DOHH2 (cell line): Measurements from ENCODE around the gene TRIM21.
"Not testable (repeated sequence)": the region's sequence is repeated elsewhere in the genome, so short reads cannot be mapped to it uniquely, and the experiment has no call there.

ENCODE experiments used
- H3F3A ChIP-seq: fragments of 200-600 bp; sonication (generic), shearing (Covaris generic); 2 replicates; pipeline ENCODE4 v1.6.0; 2016; ENCODE audit warnings: antibody characterized with exemption, mild to moderate bottlenecking; ENCODE audit not compliant: control insufficient read depth, insufficient read depth
- H3K27ac ChIP-seq: fragments of 200-600 bp; sonication (generic); 2 replicates; pipeline ENCODE4 v1.5.1; 2014; ENCODE audit warnings: low read depth, mild to moderate bottlenecking, low read length, moderate library complexity
- H3K27me3 ChIP-seq: fragments of 200-600 bp; sonication (generic); 2 replicates; pipeline ENCODE4 v1.6.1; 2014; ENCODE audit warnings: mild to moderate bottlenecking, low read length, mixed read lengths; ENCODE audit not compliant: control insufficient read depth
- H3K36me3 ChIP-seq: fragments of 200-600 bp; sonication (generic); 2 replicates; pipeline ENCODE4 v1.6.1; 2014; ENCODE audit warnings: mild to moderate bottlenecking, low read length, moderate library complexity, mixed read lengths; ENCODE audit not compliant: control insufficient read depth
- H3K4me1 ChIP-seq: fragments of 200-600 bp; sonication (generic); 2 replicates; pipeline ENCODE4 v1.6.1; 2014; ENCODE audit warnings: mild to moderate bottlenecking, low read length, mixed read lengths; ENCODE audit not compliant: control insufficient read depth
- H3K4me2 ChIP-seq: fragments of 200-600 bp; sonication (generic); 2 replicates; pipeline ENCODE4 v1.6.0; 2014; ENCODE audit warnings: mild to moderate bottlenecking, low read length, moderate library complexity
- H3K4me3 ChIP-seq: fragments of 200-600 bp; sonication (generic); 2 replicates; pipeline ENCODE4 v1.5.1; 2014; ENCODE audit warnings: mild to moderate bottlenecking, low read length, mixed read lengths
- H3K79me2 ChIP-seq: fragments of 200-600 bp; sonication (generic); 2 replicates; pipeline ENCODE4 v1.6.1; 2014; ENCODE audit warnings: mild to moderate bottlenecking, low read length, mixed read lengths; ENCODE audit not compliant: control insufficient read depth
- H3K9me2 ChIP-seq: fragments of 200-600 bp; sonication (generic); replicated peaks from 2 replicates; pipeline ENCODE4 v1.6.1; 2014; ENCODE audit warnings: mild to moderate bottlenecking, low read length, mixed read lengths; ENCODE audit not compliant: control insufficient read depth
- H3K9me3 ChIP-seq: fragments of 200-600 bp; sonication (generic); 2 replicates; pipeline ENCODE4 v1.6.1; 2014; ENCODE audit warnings: antibody characterized with exemption, low read length, mixed read lengths; ENCODE audit not compliant: control insufficient read depth, insufficient read depth
- H4K20me1 ChIP-seq: fragments of 200-600 bp; sonication (generic); 2 replicates; pipeline ENCODE4 v1.6.0; 2014; ENCODE audit warnings: low read depth, mild to moderate bottlenecking, antibody characterized with exemption, low read length, moderate library complexity; ENCODE audit not compliant: control insufficient read depth, insufficient read depth
- EZH2phosphoT487 ChIP-seq: fragments of 200-600 bp; sonication (generic); IDR thresholded peaks from 2 replicates; pipeline ENCODE4 v1.6.1; 2017; ENCODE audit warnings: borderline replicate concordance, mild to moderate bottlenecking, antibody characterized with exemption, low read length, moderate library complexity, mixed read lengths
- TF ChIP-seq, protein P1 (sequence below): fragments of 200-600 bp; sonication (generic); IDR thresholded peaks from one replicate; pipeline ENCODE4 v1.5.1; 2014; ENCODE audit warnings: antibody characterized with exemption, mild to moderate bottlenecking, low read depth, low read length; ENCODE audit not compliant: poor library complexity, severe bottlenecking

The TRIM21 gene

DNA sequence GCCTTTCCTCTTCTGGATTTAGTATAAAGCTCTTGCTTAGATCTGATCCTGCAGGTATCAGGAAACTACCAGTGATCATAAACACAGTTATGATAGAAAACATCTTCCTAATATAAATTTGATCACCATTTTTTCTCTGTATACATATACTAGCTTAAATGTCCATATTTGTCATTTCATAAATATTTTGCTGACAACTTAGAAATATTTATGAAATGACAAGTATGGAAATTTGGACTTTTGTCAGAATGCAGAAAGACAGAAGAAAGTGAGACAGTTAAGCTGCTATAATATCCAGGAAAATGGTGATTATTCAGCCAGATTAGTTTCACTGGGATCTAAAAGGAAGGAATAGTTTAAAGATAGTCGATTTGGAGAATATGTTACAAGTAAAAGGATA lies 22.8 kb upstream of the TRIM21 start:
- Histone ChIP-seq H3K36me3 (no peaks in the 10 kb centered on the region), H3K27ac (no peak overlapping the region), H4K20me1 (no peaks in the 10 kb centered on the region), H3K9me3 (no peaks in the 10 kb centered on the region), H3K27me3 (no peaks in the 10 kb centered on the region; the same call in 1 of the 2 replicates), H3K4me3 (no peak overlapping the region), H3K9me2 (no peaks in the 10 kb centered on the region), H3K79me2 (no peaks in the 10 kb centered on the region), H3K4me1 (no peaks in the 10 kb centered on the region), H3F3A (no peaks in the 10 kb centered on the region), H3K4me2 (no peak overlapping the region)
- TF ChIP-seq EZH2phosphoT487 = no peak
- TF ChIP-seq, protein P1, sequence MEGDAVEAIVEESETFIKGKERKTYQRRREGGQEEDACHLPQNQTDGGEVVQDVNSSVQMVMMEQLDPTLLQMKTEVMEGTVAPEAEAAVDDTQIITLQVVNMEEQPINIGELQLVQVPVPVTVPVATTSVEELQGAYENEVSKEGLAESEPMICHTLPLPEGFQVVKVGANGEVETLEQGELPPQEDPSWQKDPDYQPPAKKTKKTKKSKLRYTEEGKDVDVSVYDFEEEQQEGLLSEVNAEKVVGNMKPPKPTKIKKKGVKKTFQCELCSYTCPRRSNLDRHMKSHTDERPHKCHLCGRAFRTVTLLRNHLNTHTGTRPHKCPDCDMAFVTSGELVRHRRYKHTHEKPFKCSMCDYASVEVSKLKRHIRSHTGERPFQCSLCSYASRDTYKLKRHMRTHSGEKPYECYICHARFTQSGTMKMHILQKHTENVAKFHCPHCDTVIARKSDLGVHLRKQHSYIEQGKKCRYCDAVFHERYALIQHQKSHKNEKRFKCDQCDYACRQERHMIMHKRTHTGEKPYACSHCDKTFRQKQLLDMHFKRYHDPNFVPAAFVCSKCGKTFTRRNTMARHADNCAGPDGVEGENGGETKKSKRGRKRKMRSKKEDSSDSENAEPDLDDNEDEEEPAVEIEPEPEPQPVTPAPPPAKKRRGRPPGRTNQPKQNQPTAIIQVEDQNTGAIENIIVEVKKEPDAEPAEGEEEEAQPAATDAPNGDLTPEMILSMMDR = no peak

DNA sequence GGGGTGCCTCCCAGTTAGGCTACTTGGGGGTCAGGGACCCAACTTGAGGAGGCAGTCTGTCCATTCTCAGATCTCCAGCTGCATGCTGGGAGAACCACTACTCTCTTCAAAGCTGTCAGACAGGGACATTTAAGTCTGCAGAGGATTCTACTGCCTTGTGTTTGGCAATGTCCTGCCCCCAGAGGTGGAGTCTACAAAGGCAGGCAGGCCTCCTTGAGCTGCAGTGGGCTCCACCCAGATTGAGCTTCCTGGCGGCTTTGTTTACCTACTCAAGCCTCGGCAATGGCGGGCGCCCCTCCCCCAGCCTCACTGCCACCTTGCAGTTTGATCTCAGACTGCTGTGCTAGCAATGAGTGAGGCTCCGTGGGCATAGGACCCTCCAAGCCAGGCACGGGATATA lies 12.7 kb upstream of the TRIM21 start:
- H3K4me3 ChIP-seq, H3K9me3 ChIP-seq, H3K27ac ChIP-seq, H3K36me3 ChIP-seq, H4K20me1 ChIP-seq, H3K27me3 ChIP-seq, H3K9me2 ChIP-seq, H3K4me2 ChIP-seq, H3K4me1 ChIP-seq, H3K79me2 ChIP-seq, H3F3A ChIP-seq: not testable (repeated sequence)

DNA sequence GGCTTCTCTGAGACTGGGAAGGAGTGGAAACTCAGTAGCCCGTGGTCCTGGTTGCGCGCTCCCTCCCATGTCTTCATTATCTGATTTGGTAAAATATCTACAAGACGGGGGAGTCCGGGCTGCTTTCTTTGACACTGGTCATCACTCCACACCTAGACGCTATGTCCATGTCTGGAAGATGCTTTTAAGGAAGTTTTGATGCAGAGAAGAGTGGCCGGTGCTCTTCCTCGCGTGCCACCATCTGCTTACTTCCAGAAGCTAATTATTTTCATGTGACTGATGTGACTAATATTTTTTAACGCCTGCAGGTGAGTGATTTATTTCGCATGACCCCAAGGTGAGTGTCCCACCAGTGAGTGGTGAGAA lies 339 bp upstream of the TRIM21 start:
- Histone ChIP-seq H4K20me1 (no peaks in the 10 kb centered on the region), H3K79me2 (no peaks in the 10 kb centered on the region), H3F3A (no peaks in the 10 kb centered on the region), H3K4me2 (peak overlapping the region; percentile 77), H3K27me3 (no peaks in the 10 kb centered on the region), H3K36me3 (no peaks in the 10 kb centered on the region), H3K9me3 (no peaks in the 10 kb centered on the region), H3K27ac (no peak overlapping the region), H3K9me2 (no peaks in the 10 kb centered on the region), H3K4me1 (peaks cover 6% of the 10 kb centered on the region), H3K4me3 (peak overlapping the region; percentile 86; the same call in 1 of the 2 replicates)
- TF ChIP-seq, protein P1 = no peak
- TF ChIP-seq EZH2phosphoT487 = no peak

DNA sequence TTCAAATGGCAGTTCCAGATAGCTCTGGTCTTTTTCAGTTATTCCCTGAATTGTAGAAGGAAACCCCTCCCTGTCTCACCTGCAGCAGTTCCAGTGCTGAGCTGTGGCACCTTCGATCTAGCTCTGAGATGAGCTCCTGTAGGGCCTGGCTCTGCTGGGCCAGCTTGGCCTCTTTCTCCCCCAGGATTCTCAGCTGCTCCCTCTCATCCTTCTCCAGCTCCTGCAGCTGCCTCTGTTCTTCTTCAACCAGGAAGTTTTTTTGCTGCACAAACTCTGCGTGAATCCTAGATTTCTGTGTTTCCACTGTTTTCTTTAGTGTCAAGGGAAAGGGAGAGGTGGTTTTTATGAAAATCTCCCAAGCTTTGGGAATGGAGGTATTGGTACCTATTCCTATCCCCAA lies 5.3 kb downstream of the TRIM21 start:
- Histone ChIP-seq H3K27me3 (no peaks in the 10 kb centered on the region), H4K20me1 (no peaks in the 10 kb centered on the region), H3K27ac (no peak overlapping the region), H3F3A (no peaks in the 10 kb centered on the region), H3K79me2 (no peaks in the 10 kb centered on the region), H3K9me2 (no peaks in the 10 kb centered on the region), H3K4me2 (no peak overlapping the region), H3K4me3 (no peak overlapping the region), H3K9me3 (no peaks in the 10 kb centered on the region), H3K4me1 (peaks cover 4% of the 10 kb centered on the region), H3K36me3 (no peaks in the 10 kb centered on the region)
- TF ChIP-seq, protein P1 = no peak
- no peak for TF ChIP-seq EZH2phosphoT487
